Thymus (tissue), 11 donors: ENCODE results near the gene ATAD3A. TPM values are rescaled to one million over a fixed set of nuclear protein-coding genes. Genes with fewer than 3 reads are reported as not detected.
"Not testable (repeated sequence)": the region's sequence is repeated elsewhere in the genome, so short reads cannot be mapped to it uniquely, and the experiment has no call there.

ENCODE experiments used
- DNase-seq, 9 donors: peaks; one replicate each; pipeline ENCODE4 v3.0.0-alpha.2; 2013; ENCODE audit warnings: low spot score in 9 of 9, low read depth in 6 of 9, missing footprints in 1 of 9
- H3K27ac ChIP-seq, 2 donors: one replicate each; pipeline ENCODE4 v1.5.1; 2013; ENCODE audit warnings: control low read depth in 1 of 2, low read depth in 1 of 2, low read length in 1 of 2, mild to moderate bottlenecking in 1 of 2, moderate library complexity in 1 of 2
- H3K27me3 ChIP-seq, 2 donors: one replicate each; pipeline ENCODE4 v1.5.1; 2013; ENCODE audit warnings: low read length in 1 of 2; ENCODE audit not compliant: control insufficient read depth in 2 of 2, insufficient read depth in 1 of 2
- H3K36me3 ChIP-seq, 2 donors: one replicate each; pipeline ENCODE4 v1.5.1; 2013; ENCODE audit warnings: low read length in 1 of 2, mild to moderate bottlenecking in 1 of 2, moderate library complexity in 1 of 2; ENCODE audit not compliant: control insufficient read depth in 2 of 2, insufficient read depth in 2 of 2
- H3K4me1 ChIP-seq, 2 donors: one replicate each; pipeline ENCODE4 v1.5.1; 2013; ENCODE audit warnings: low read length in 2 of 2; ENCODE audit not compliant: control insufficient read depth in 2 of 2, insufficient read depth in 2 of 2
- H3K4me3 ChIP-seq, 2 donors: one replicate each; pipeline ENCODE4 v1.5.1; 2013; ENCODE audit warnings: low read length in 2 of 2, control low read depth in 1 of 2, mild to moderate bottlenecking in 1 of 2
- H3K9me3 ChIP-seq, 2 donors: one replicate each; pipeline ENCODE4 v1.5.1; 2013; ENCODE audit warnings: low read length in 1 of 2, mild to moderate bottlenecking in 1 of 2; ENCODE audit not compliant: control insufficient read depth in 2 of 2, insufficient read depth in 1 of 2
- WGBS: extraction: QIAGEN DNeasy Blood & Tissue Kit; methylation state at CpG from one replicate; pipeline ENCODE4 v1.1.7; 2013; 5-methylcytosine and 5-hydroxymethylcytosine counted together
- polyA plus RNA-seq: library from polyadenylated mRNA; stranded (reverse); fragments of 200-250 nt; gene quantifications from one replicate; pipeline ENCODE4 v1.2.3, GENCODE V29; 2013
- total RNA-seq: library from RNA; stranded (reverse); fragments of 120-200 nt; gene quantifications from one replicate; pipeline ENCODE4 v1.2.4, GENCODE V29; 2013
- donor health status: healthy.

Gene ATAD3A
- total and polyA plus RNA-seq, 2 donors: 17.5 to 20.2 TPM

GRCh38 chr1:1514376-1514775, 2.4 kb downstream of the ATAD3A start:
- H3K9me3 ChIP-seq, H3K4me1 ChIP-seq, H3K4me3 ChIP-seq, H3K27ac ChIP-seq, H3K27me3 ChIP-seq, DNase-seq: not testable (repeated sequence)
- WGBS: 74% methylated on average over 14 of the region's 16 CpGs
- H3K36me3 ChIP-seq: peaks cover 7 to 17% of the 10 kb centered on the region in 2 donors

- DNase-seq, H3K27ac ChIP-seq, H3K9me3 ChIP-seq, H3K4me3 ChIP-seq, H3K27me3 ChIP-seq, H3K4me1 ChIP-seq: not testable (repeated sequence)
- H3K36me3 ChIP-seq: peaks cover 13 to 34% of the 10 kb centered on the region in 2 donors
- WGBS: 98% methylated on average over 14 of the region's 14 CpGs
Observed at GRCh38 chr1:1516923-1517322, 5.0 kb downstream of the ATAD3A start.

- 97% methylated on average over 28 of the region's 28 CpGs for WGBS
- Histone ChIP-seq H3K9me3 (no peaks in the 10 kb centered on the region), H3K27ac (no peak overlapping the region), H3K4me1 (no peaks in the 10 kb centered on the region), H3K36me3 (peaks cover 13 to 34% of the 10 kb centered on the region in 2 donors), H3K27me3 (no peaks in the 10 kb centered on the region), H3K4me3 (no peak overlapping the region)
- DNase-seq: no peak
Observed at GRCh38 chr1:1517973-1518620, 6.1 kb downstream of the ATAD3A start.

- WGBS: 98% methylated on average over 17 of the region's 19 CpGs
- H3K9me3 ChIP-seq, H3K4me1 ChIP-seq, H3K27me3 ChIP-seq, DNase-seq, H3K4me3 ChIP-seq, H3K27ac ChIP-seq: not testable (repeated sequence)
- H3K36me3 ChIP-seq: peaks cover 16 to 34% of the 10 kb centered on the region in 2 donors
Observed at GRCh38 chr1:1518621-1519007, 6.7 kb downstream of the ATAD3A start.

GRCh38 chr1:1519805-1520505, 8.0 kb downstream of the ATAD3A start:
- H3K27me3 ChIP-seq, H3K9me3 ChIP-seq, H3K4me1 ChIP-seq, H3K27ac ChIP-seq, H3K4me3 ChIP-seq, DNase-seq: not testable (repeated sequence)
- H3K36me3 ChIP-seq: peaks cover 18 to 35% of the 10 kb centered on the region in 2 donors
- WGBS: 98% methylated on average over 51 of the region's 51 CpGs

- Histone ChIP-seq H3K27me3 (no peaks in the 10 kb centered on the region), H3K27ac (no peak overlapping the region), H3K36me3 (peaks cover 25 to 38% of the 10 kb centered on the region in 2 donors), H3K9me3 (no peaks in the 10 kb centered on the region), H3K4me1 (no peaks in the 10 kb centered on the region), H3K4me3 (no peak overlapping the region)
- DNase-seq: no peak
- 95% methylated on average over 19 of the region's 19 CpGs for WGBS
Observed at GRCh38 chr1:1521331-1521730, 9.4 kb downstream of the ATAD3A start.

GRCh38 chr1:1522536-1522935, 10.6 kb downstream of the ATAD3A start:
- H3K4me3 ChIP-seq, DNase-seq, H3K9me3 ChIP-seq, H3K4me1 ChIP-seq, H3K27ac ChIP-seq, H3K27me3 ChIP-seq: not testable (repeated sequence)
- WGBS: 97% methylated on average over 30 of the region's 30 CpGs
- H3K36me3 ChIP-seq: peaks cover 30 to 40% of the 10 kb centered on the region in 2 donors

- not testable (repeated sequence) for DNase-seq, H3K27ac ChIP-seq, H3K9me3 ChIP-seq, H3K4me1 ChIP-seq, H3K4me3 ChIP-seq, H3K27me3 ChIP-seq
- H3K36me3 ChIP-seq: peaks cover 29 to 37% of the 10 kb centered on the region in 2 donors
- WGBS: 97% methylated on average over 31 of the region's 31 CpGs
Observed at GRCh38 chr1:1523226-1523625, 11.3 kb downstream of the ATAD3A start.

- DNase-seq: not testable (repeated sequence)
- WGBS: 98% methylated on average over 17 of the region's 17 CpGs
Observed at GRCh38 chr1:1523651-1524050, 11.7 kb downstream of the ATAD3A start.

More at GRCh38 chr1:1523651-1524050, 11.7 kb downstream of the ATAD3A start:
- H3K9me3 ChIP-seq, H3K4me3 ChIP-seq, H3K4me1 ChIP-seq, H3K27ac ChIP-seq, H3K27me3 ChIP-seq: not testable (repeated sequence)
- peaks cover 32 to 37% of the 10 kb centered on the region in 2 donors for H3K36me3 ChIP-seq
